SK-N-SH (cell line): ENCODE data around the gene PHEX. TPM values are rescaled to one million over a fixed set of nuclear protein-coding genes. Genes with fewer than 3 reads are reported as not detected.

Source experiments
- CTCF ChIA-PET: fragments of 300-600, 350-600 bp; formaldehyde crosslinking; extraction: SDS; loops from one replicate; lab custom pipeline; 2021; lab: Yijun Ruan, JAX
- POLR2A ChIA-PET: fragments of 350-600 bp; sonication (Branson Sonifier 250); formaldehyde crosslinking; extraction: SDS; loops from one replicate; lab custom pipeline; 2020; ENCODE audit warnings: antibody characterized with exemption, inconsistent platforms; lab: Yijun Ruan, JAX
- DNase-seq: peaks from one replicate; pipeline ENCODE4 v3.0.0; 2012
- H2AFZ ChIP-seq: fragments of 200-600 bp; sonication (generic); 2 replicates; pipeline ENCODE4 v1.8.1; 2016; ENCODE audit warnings: antibody characterized with exemption, mild to moderate bottlenecking, low read depth
- H3F3A ChIP-seq: fragments of 200-600 bp; sonication (generic); replicated peaks from 2 replicates; pipeline ENCODE3; 2016; ENCODE audit warnings: antibody characterized with exemption, mild to moderate bottlenecking; ENCODE audit not compliant: insufficient read depth
- H3K27ac ChIP-seq, 2 experiments: fragments of 200-500 bp in 1 of 2; fragments of 200-600 bp in 1 of 2; sonication (Bioruptor generic) in 1 of 2; sonication (generic), shearing (Covaris generic) in 1 of 2; 2 replicates each; pipeline versions ENCODE4 v1.5.1 to v1.6.1; 2014 to 2016; ENCODE audit warnings: low read depth in 2 of 2, inconsistent platforms in 1 of 2, low read length in 1 of 2, mild to moderate bottlenecking in 1 of 2, mixed read lengths in 1 of 2
- H3K27me3 ChIP-seq: fragments of 200-600 bp; sonication (generic), shearing (Covaris generic); 2 replicates; pipeline ENCODE4 v1.6.1; 2016; ENCODE audit warnings: mixed run types; ENCODE audit not compliant: insufficient read depth
- H3K36me3 ChIP-seq, 2 experiments: fragments of 200-500 bp in 1 of 2; fragments of 200-600 bp in 1 of 2; sonication (Bioruptor generic) in 1 of 2; sonication (generic) in 1 of 2; replicated peaks in 1 of 2; 2 replicates each; pipeline versions ENCODE3 to v1.5.1; 2014 to 2016; ENCODE audit warnings: low read length in 1 of 2, mild to moderate bottlenecking in 1 of 2; ENCODE audit not compliant: insufficient read depth in 2 of 2, control insufficient read depth in 1 of 2
- H3K4me1 ChIP-seq, 2 experiments: fragments of 200-500 bp in 1 of 2; fragments of 200-600 bp in 1 of 2; sonication (Bioruptor generic) in 1 of 2; sonication (generic), shearing (Covaris generic) in 1 of 2; 2 replicates each; pipeline versions ENCODE4 v1.5.1 to v1.6.1; 2014 to 2016; ENCODE audit warnings: low read depth in 1 of 2, low read length in 1 of 2, mixed run types in 1 of 2; ENCODE audit not compliant: insufficient read depth in 2 of 2, control insufficient read depth in 1 of 2
- H3K4me2 ChIP-seq: fragments of 200-600 bp; sonication (generic), shearing (Covaris generic); 2 replicates; pipeline ENCODE4 v1.6.1; 2017; ENCODE audit warnings: mixed run types
- H3K4me3 ChIP-seq, 2 experiments: fragments of 200-500 bp in 1 of 2; fragments of 200-600 bp in 1 of 2; sonication (Bioruptor generic) in 1 of 2; sonication (generic), shearing (Covaris generic) in 1 of 2; 2 replicates each; pipeline versions ENCODE4 v1.5.1 to v1.8.1; 2014 to 2016; ENCODE audit warnings: low read depth in 2 of 2, inconsistent platforms in 1 of 2, low read length in 1 of 2, mild to moderate bottlenecking in 1 of 2, mixed read lengths in 1 of 2, moderate library complexity in 1 of 2
- H3K79me2 ChIP-seq: fragments of 200-600 bp; sonication (generic); 2 replicates; pipeline ENCODE4 v1.8.1; 2017; ENCODE audit warnings: mild to moderate bottlenecking; ENCODE audit not compliant: insufficient read depth
- H3K9ac ChIP-seq: fragments of 200-600 bp; sonication (generic); 2 replicates; pipeline ENCODE4 v1.6.1; 2017; ENCODE audit warnings: mixed run types
- H3K9me2 ChIP-seq: fragments of 200-600 bp; sonication (generic); 2 replicates; pipeline ENCODE4 v1.6.1; 2017; ENCODE audit warnings: mixed run types
- H3K9me3 ChIP-seq: fragments of 200-600 bp; sonication (generic); 2 replicates; pipeline ENCODE4 v1.6.1; 2017; ENCODE audit warnings: mixed run types, mild to moderate bottlenecking, moderate library complexity
- H4K20me1 ChIP-seq: fragments of 200-600 bp; sonication (generic); 2 replicates; pipeline ENCODE4 v1.6.1; 2017; ENCODE audit warnings: mild to moderate bottlenecking, mixed run types; ENCODE audit not compliant: insufficient read depth
- CTCF ChIP-seq: fragments of 200-600 bp; sonication (generic); IDR thresholded peaks from 2 replicates; pipeline ENCODE4 v1.6.1; 2017; ENCODE audit warnings: antibody characterized with exemption, mild to moderate bottlenecking, moderate library complexity
- ELF1 ChIP-seq: IDR thresholded peaks from 2 replicates; pipeline ENCODE4 v1.4.0; 2012
- EP300 ChIP-seq, 2 experiments: IDR thresholded peaks; 2 replicates each; pipeline versions ENCODE4 v1.4.0 to v1.6.1; 2012; ENCODE audit warnings: borderline replicate concordance in 1 of 2, low read depth in 1 of 2, low read length in 1 of 2
- EZH2phosphoT487 ChIP-seq: fragments of 200-600 bp; sonication (generic); IDR thresholded peaks from 2 replicates; pipeline ENCODE4 v1.6.1; 2017; ENCODE audit warnings: low read depth, mixed run types, mild to moderate bottlenecking, antibody characterized with exemption, moderate library complexity, borderline replicate concordance
- FOSL2 ChIP-seq: IDR thresholded peaks from 2 replicates; pipeline ENCODE4 v1.4.0; 2012; ENCODE audit warnings: low read depth, mild to moderate bottlenecking, moderate library complexity, borderline replicate concordance
- GABPA ChIP-seq: IDR thresholded peaks from 2 replicates; pipeline ENCODE4 v1.4.0; 2012; ENCODE audit warnings: low read depth, mild to moderate bottlenecking
- GATA2 ChIP-seq: sonication (generic); formaldehyde crosslinking; IDR thresholded peaks from 2 replicates; pipeline ENCODE4 v1.5.0; 2020; ENCODE audit warnings: mild to moderate bottlenecking, missing genetic modification reagents
- MEF2A ChIP-seq: IDR thresholded peaks from 2 replicates; pipeline ENCODE4 v1.4.0; 2012; ENCODE audit warnings: low read depth, borderline replicate concordance
- MXI1 ChIP-seq: IDR thresholded peaks from 2 replicates; pipeline ENCODE4 v1.6.1; 2012; ENCODE audit warnings: mild to moderate bottlenecking, low read depth, low read length, improper control_type of control experiment
- NFIC ChIP-seq: IDR thresholded peaks from 2 replicates; pipeline ENCODE4 v1.4.0; 2012; ENCODE audit warnings: borderline replicate concordance
- PBX3 ChIP-seq: IDR thresholded peaks from 2 replicates; pipeline ENCODE4; 2012
- POLR2AphosphoS5 ChIP-seq: IDR thresholded peaks from 2 replicates; pipeline ENCODE4 v1.6.1; 2012; ENCODE audit warnings: low read depth, low read length
- RAD21 ChIP-seq: IDR thresholded peaks from 2 replicates; pipeline ENCODE4 v1.6.1; 2012; ENCODE audit warnings: mild to moderate bottlenecking, low read length
- RCOR1 ChIP-seq: fragments of 150-350 bp; IDR thresholded peaks from 2 replicates; pipeline ENCODE4 v1.6.1; 2017; ENCODE audit warnings: antibody characterized with exemption, low read length
- SIN3A ChIP-seq: IDR thresholded peaks from 2 replicates; pipeline ENCODE4 v1.6.1; 2012; ENCODE audit warnings: low read depth, mild to moderate bottlenecking, low read length, moderate library complexity, borderline replicate concordance
- SMC3 ChIP-seq: IDR thresholded peaks from 2 replicates; pipeline ENCODE4 v1.6.1; 2012; ENCODE audit warnings: low read depth, low read length, improper control_type of control experiment
- TEAD4 ChIP-seq: IDR thresholded peaks from 2 replicates; pipeline ENCODE4 v1.4.0; 2012; ENCODE audit warnings: mild to moderate bottlenecking, borderline replicate concordance; ENCODE audit not compliant: insufficient read depth
- YY1 ChIP-seq: IDR thresholded peaks from 2 replicates; pipeline ENCODE4 v1.4.0; 2012; ENCODE audit warnings: low read depth, mild to moderate bottlenecking
- ZBTB33 ChIP-seq: IDR thresholded peaks from 2 replicates; pipeline ENCODE4 v1.4.0; 2012; ENCODE audit warnings: low read depth, borderline replicate concordance
- WGBS: methylation state at CpG from one replicate; pipeline ENCODE4 v1.1.6; 2017; ENCODE audit warnings: low lambda C conversion rate; 5-methylcytosine and 5-hydroxymethylcytosine counted together
- polyA plus RNA-seq, 3 experiments: library from polyadenylated mRNA; depleted of rRNA; stranded (reverse); fragments of >200 nt; gene quantifications; 2 replicates each; pipeline ENCODE4 v1.2.3, GENCODE V29; 2012

Gene PHEX
- polyA plus RNA-seq, 1 of the 3 experiments (the other 2 are of a cell fraction), result 0.35 TPM

- WGBS, result 45% methylated on average over 4 of the region's 4 CpGs
- DNase-seq, result no peak
These were observed 96.8 kb downstream of the PHEX start for GRCh38 chrX:22128961-22129360.

GRCh38 chrX:22134681-22135080 lies 102.6 kb downstream of the PHEX start:
- Histone ChIP-seq H3K4me2 (peak overlapping the region; percentile 56), H3K9ac (peak overlapping the region; percentile 48), H3K79me2 (no peaks in the 10 kb centered on the region), H3K9me3 (no peaks in the 10 kb centered on the region), H3F3A (peaks cover 10% of the 10 kb centered on the region), H3K27me3 (no peaks in the 10 kb centered on the region; the same call in 1 of the 2 replicates), H3K27ac (peak overlapping the region; percentile 2 to 83; a peak in 3 of 4 replicates), H3K4me3 (peak overlapping the region in 1 of 2 experiments; percentile 16; a peak in 1 of 4 replicates), H2AFZ (no peak overlapping the region), H3K36me3 (no peaks in the 10 kb centered on the region), H3K9me2 (no peaks in the 10 kb centered on the region), H3K4me1 (peaks cover 10 to 11% of the 10 kb centered on the region in 2 experiments; a peak in 3 of 4 replicates), H4K20me1 (no peaks in the 10 kb centered on the region)
- POLR2A ChIA-PET, result no interaction called here
- DNase-seq, result peak; percentile 47
- WGBS, result 5% methylated on average over 4 of the region's 4 CpGs
- CTCF ChIA-PET, result interaction anchor here (1.4 to 4.1 kb wide), 10 partner anchors 9 to 1419 kb away, joined by 3 to 32 read pairs (median 12); no protein-coding TSS in a partner anchor
- no peak for TF ChIP-seq ZBTB33
- TF ChIP-seq GABPA, result no peak
- TF ChIP-seq TEAD4, result no peak
- no peak for TF ChIP-seq POLR2AphosphoS5
- no peak for TF ChIP-seq EZH2phosphoT487
- TF ChIP-seq YY1, result no peak

More at GRCh38 chrX:22128961-22129360, 96.8 kb downstream of the PHEX start:
- H3K9me3 ChIP-seq, result no peaks in the 10 kb centered on the region
- H3K27ac ChIP-seq, result no peak overlapping the region
- H4K20me1 ChIP-seq, result no peaks in the 10 kb centered on the region
- no peaks in the 10 kb centered on the region for H3K4me1 ChIP-seq
- H2AFZ ChIP-seq, result no peak overlapping the region
- TF ChIP-seq FOSL2 (no peak), CTCF (no peak), PBX3 (no peak), GABPA (no peak), RCOR1 (no peak), TEAD4 (no peak), SMC3 (no peak), MEF2A (no peak), EP300 (IDR thresholded peaks at IDR 0.05; ENCODE audit: borderline replicate concordance in 1 of 2, low read depth in 1 of 2, low read length in 1 of 2) (no peak), ELF1 (no peak), RAD21 (no peak), NFIC (no peak), MXI1 (no peak), SIN3A (no peak), YY1 (no peak), GATA2 (CRISPR knock-in tag) (no peak)
- TF ChIP-seq, all 33 proteins: peak for 0
- Histone ChIP-seq H3F3A (peaks cover 3% of the 10 kb centered on the region), H3K79me2 (no peaks in the 10 kb centered on the region), H3K9me2 (no peaks in the 10 kb centered on the region), H3K4me2 (no peak overlapping the region), H3K36me3 (no peaks in the 10 kb centered on the region), H3K9ac (no peak overlapping the region), H3K27me3 (no peaks in the 10 kb centered on the region; the same call in 1 of the 2 replicates), H3K4me3 (no peak overlapping the region)
- POLR2A ChIA-PET, result no interaction called here
- CTCF ChIA-PET, result interaction anchor here (0.6 kb wide), 1 partner anchor 291 kb away, joined by 3 read pairs; no protein-coding TSS in a partner anchor
